PC-9 (cell line): ENCODE data around the gene BEX4.

Source experiments
- CTCF ChIP-seq: fragments of 200-600 bp; sonication (generic); conservative IDR thresholded peaks from 2 replicates; pipeline ENCODE4 v1.6.1; 2017; ENCODE audit warnings: mixed run types, antibody characterized with exemption, mild to moderate bottlenecking, moderate library complexity
- EZH2 ChIP-seq: fragments of 200-600 bp; sonication (generic); IDR thresholded peaks from 2 replicates; pipeline ENCODE4 v1.8.0; 2017; ENCODE audit warnings: antibody characterized with exemption, low read depth

- TF ChIP-seq CTCF = no peak
- no peak for TF ChIP-seq EZH2
These were observed 41.7 kb downstream of the BEX4 start for GRCh38 chrX:103256651-103257050.
